SH-SY5Y (cell line): ENCODE data around the gene GBX1.

ENCODE experiments used
- GATA2 ChIP-seq: IDR thresholded peaks from 2 replicates; pipeline ENCODE4 v1.6.1; 2011; ENCODE audit warnings: mild to moderate bottlenecking, low read depth, low read length
- GATA3 ChIP-seq: IDR thresholded peaks from 2 replicates; pipeline ENCODE4 v1.6.1; 2011; ENCODE audit warnings: low read depth, mild to moderate bottlenecking, low read length, moderate library complexity

- TF ChIP-seq GATA3 (no peak), GATA2 (no peak)
Measured at GRCh38 chr7:151205730-151206129, 38.2 kb upstream of the GBX1 start.
